SK-N-SH (cell line): Measurements from ENCODE around the gene TAOK1.

Experiments used
- CHD2 ChIP-seq: fragments of 150-350 bp; IDR thresholded peaks from 2 replicates; pipeline ENCODE4 v1.6.1; 2018; ENCODE audit warnings: low read length; ENCODE audit not compliant: partially characterized antibody
- ELF1 ChIP-seq: IDR thresholded peaks from 2 replicates; pipeline ENCODE4 v1.4.0; 2012
- GABPA ChIP-seq: IDR thresholded peaks from 2 replicates; pipeline ENCODE4 v1.4.0; 2012; ENCODE audit warnings: low read depth, mild to moderate bottlenecking
- GATA2 ChIP-seq: sonication (generic); formaldehyde crosslinking; IDR thresholded peaks from 2 replicates; pipeline ENCODE4 v1.5.0; 2020; ENCODE audit warnings: mild to moderate bottlenecking, missing genetic modification reagents
- MXI1 ChIP-seq: IDR thresholded peaks from 2 replicates; pipeline ENCODE4 v1.6.1; 2012; ENCODE audit warnings: mild to moderate bottlenecking, low read depth, low read length, improper control_type of control experiment
- POLR2AphosphoS5 ChIP-seq: IDR thresholded peaks from 2 replicates; pipeline ENCODE4 v1.6.1; 2012; ENCODE audit warnings: low read depth, low read length
- RAD21 ChIP-seq: IDR thresholded peaks from 2 replicates; pipeline ENCODE4 v1.6.1; 2012; ENCODE audit warnings: mild to moderate bottlenecking, low read length
- RFX5 ChIP-seq: IDR thresholded peaks from 2 replicates; pipeline ENCODE4 v1.6.1; 2012; ENCODE audit warnings: mild to moderate bottlenecking, improper control_type of control experiment, low read length
- TF ChIP-seq, protein P1 (sequence below): IDR thresholded peaks from 2 replicates; pipeline ENCODE4 v1.6.1; 2012; ENCODE audit warnings: mild to moderate bottlenecking, low read depth, low read length, moderate library complexity
- TF ChIP-seq, protein P2 (sequence below): fragments of 150-350 bp; IDR thresholded peaks from 2 replicates; pipeline ENCODE4 v1.6.1; 2017; ENCODE audit warnings: antibody characterized with exemption, low read length, low read depth, borderline replicate concordance
- TF ChIP-seq, protein P3 (sequence below): fragments of 200-600 bp; sonication (generic); IDR thresholded peaks from 2 replicates; pipeline ENCODE4 v1.6.1; 2017; ENCODE audit warnings: antibody characterized with exemption, mild to moderate bottlenecking, moderate library complexity
- TF ChIP-seq, protein P4 (sequence below): IDR thresholded peaks from 2 replicates; pipeline ENCODE4; 2012

DNA sequence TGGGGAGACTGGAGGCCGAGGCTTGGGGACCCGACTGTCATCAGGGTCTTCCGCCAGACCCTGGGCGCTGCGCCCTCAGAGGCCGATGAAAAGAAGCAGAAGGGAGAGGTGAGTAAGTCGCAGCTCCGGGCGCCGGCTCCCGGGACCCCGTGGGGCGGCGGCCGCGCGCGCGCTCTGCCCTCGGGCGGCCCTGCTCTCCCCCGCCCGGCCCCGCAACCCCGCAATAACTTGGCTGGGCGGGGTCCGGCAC, 177.1 kb downstream of the TAOK1 start:
- TF ChIP-seq, protein P1, sequence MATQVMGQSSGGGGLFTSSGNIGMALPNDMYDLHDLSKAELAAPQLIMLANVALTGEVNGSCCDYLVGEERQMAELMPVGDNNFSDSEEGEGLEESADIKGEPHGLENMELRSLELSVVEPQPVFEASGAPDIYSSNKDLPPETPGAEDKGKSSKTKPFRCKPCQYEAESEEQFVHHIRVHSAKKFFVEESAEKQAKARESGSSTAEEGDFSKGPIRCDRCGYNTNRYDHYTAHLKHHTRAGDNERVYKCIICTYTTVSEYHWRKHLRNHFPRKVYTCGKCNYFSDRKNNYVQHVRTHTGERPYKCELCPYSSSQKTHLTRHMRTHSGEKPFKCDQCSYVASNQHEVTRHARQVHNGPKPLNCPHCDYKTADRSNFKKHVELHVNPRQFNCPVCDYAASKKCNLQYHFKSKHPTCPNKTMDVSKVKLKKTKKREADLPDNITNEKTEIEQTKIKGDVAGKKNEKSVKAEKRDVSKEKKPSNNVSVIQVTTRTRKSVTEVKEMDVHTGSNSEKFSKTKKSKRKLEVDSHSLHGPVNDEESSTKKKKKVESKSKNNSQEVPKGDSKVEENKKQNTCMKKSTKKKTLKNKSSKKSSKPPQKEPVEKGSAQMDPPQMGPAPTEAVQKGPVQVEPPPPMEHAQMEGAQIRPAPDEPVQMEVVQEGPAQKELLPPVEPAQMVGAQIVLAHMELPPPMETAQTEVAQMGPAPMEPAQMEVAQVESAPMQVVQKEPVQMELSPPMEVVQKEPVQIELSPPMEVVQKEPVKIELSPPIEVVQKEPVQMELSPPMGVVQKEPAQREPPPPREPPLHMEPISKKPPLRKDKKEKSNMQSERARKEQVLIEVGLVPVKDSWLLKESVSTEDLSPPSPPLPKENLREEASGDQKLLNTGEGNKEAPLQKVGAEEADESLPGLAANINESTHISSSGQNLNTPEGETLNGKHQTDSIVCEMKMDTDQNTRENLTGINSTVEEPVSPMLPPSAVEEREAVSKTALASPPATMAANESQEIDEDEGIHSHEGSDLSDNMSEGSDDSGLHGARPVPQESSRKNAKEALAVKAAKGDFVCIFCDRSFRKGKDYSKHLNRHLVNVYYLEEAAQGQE: no peak
- TF ChIP-seq, protein P2, sequence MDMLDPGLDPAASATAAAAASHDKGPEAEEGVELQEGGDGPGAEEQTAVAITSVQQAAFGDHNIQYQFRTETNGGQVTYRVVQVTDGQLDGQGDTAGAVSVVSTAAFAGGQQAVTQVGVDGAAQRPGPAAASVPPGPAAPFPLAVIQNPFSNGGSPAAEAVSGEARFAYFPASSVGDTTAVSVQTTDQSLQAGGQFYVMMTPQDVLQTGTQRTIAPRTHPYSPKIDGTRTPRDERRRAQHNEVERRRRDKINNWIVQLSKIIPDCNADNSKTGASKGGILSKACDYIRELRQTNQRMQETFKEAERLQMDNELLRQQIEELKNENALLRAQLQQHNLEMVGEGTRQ: no peak
- TF ChIP-seq CHD2 (no peak), GABPA (no peak), GATA2 (no peak), RAD21 (no peak), RFX5 (no peak), MXI1 (no peak), POLR2AphosphoS5 (no peak), ELF1 (no peak)
- TF ChIP-seq, protein P3, sequence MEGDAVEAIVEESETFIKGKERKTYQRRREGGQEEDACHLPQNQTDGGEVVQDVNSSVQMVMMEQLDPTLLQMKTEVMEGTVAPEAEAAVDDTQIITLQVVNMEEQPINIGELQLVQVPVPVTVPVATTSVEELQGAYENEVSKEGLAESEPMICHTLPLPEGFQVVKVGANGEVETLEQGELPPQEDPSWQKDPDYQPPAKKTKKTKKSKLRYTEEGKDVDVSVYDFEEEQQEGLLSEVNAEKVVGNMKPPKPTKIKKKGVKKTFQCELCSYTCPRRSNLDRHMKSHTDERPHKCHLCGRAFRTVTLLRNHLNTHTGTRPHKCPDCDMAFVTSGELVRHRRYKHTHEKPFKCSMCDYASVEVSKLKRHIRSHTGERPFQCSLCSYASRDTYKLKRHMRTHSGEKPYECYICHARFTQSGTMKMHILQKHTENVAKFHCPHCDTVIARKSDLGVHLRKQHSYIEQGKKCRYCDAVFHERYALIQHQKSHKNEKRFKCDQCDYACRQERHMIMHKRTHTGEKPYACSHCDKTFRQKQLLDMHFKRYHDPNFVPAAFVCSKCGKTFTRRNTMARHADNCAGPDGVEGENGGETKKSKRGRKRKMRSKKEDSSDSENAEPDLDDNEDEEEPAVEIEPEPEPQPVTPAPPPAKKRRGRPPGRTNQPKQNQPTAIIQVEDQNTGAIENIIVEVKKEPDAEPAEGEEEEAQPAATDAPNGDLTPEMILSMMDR: no peak
- TF ChIP-seq, protein P4, sequence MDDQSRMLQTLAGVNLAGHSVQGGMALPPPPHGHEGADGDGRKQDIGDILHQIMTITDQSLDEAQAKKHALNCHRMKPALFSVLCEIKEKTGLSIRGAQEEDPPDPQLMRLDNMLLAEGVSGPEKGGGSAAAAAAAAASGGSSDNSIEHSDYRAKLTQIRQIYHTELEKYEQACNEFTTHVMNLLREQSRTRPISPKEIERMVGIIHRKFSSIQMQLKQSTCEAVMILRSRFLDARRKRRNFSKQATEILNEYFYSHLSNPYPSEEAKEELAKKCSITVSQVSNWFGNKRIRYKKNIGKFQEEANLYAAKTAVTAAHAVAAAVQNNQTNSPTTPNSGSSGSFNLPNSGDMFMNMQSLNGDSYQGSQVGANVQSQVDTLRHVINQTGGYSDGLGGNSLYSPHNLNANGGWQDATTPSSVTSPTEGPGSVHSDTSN: no peak
